Measurements from ENCODE around the gene MTCL3.

MTCL3 gene

DNA sequence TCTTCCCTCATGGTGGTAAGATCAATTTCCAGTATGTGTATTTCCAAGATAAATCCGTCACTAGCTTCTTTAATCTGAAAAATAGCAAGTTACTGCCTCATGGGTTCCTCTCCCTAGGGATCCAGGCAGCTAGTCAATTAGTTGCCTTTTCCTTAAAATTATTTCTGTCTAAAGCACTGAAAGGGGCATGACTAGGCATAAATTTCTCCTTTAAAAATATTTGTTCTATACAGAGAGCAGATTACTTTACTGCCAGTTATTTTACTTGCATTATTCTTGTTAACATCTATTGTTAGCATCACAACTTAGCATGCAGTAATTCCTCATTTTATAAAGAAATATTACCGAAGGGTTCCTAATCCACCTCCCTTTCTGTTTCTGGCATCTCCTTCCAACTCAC, 1.4 kb downstream of the MTCL3 start:
- POLR2A ChIA-PET: no interaction called here
- CTCF ChIA-PET: interaction anchor here (0.8 to 4.8 kb wide), 7 partner anchors 11 to 51 kb away, joined by 4 to 34 read pairs (median 10); no protein-coding TSS in a partner anchor
- no peak for FAIRE-seq
- Histone ChIP-seq H3K27ac (peak overlapping the region; percentile 83 to 86), H3K4me3 (peak overlapping the region; percentile 72), H3K4me1 (peaks cover 33% of the 10 kb centered on the region), H3K9me3 (no peaks in the 10 kb centered on the region), H3K4me2 (peak overlapping the region; percentile 88)
- no peak for TF ChIP-seq KDM5A (IDR thresholded peaks at IDR 0.05)
- TF ChIP-seq CBX2 (IDR thresholded peaks at IDR 0.05; ENCODE audit: borderline replicate concordance, low read depth): no peak
- TF ChIP-seq, protein P1, sequence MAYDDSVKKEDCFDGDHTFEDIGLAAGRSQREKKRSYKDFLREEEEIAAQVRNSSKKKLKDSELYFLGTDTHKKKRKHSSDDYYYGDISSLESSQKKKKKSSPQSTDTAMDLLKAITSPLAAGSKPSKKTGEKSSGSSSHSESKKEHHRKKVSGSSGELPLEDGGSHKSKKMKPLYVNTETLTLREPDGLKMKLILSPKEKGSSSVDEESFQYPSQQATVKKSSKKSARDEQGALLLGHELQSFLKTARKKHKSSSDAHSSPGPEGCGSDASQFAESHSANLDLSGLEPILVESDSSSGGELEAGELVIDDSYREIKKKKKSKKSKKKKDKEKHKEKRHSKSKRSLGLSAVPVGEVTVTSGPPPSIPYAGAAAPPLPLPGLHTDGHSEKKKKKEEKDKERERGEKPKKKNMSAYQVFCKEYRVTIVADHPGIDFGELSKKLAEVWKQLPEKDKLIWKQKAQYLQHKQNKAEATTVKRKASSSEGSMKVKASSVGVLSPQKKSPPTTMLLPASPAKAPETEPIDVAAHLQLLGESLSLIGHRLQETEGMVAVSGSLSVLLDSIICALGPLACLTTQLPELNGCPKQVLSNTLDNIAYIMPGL (CRISPR knock-in tag; IDR thresholded peaks at IDR 0.05; ENCODE audit: borderline replicate concordance): no peak
- no peak for TF ChIP-seq GATA3 (IDR thresholded peaks at IDR 0.05; ENCODE audit: borderline replicate concordance)
- TF ChIP-seq NFE2L2 (conservative IDR thresholded peaks at IDR 0.05; ENCODE audit: low read length): peak; percentile 42; the same call in 1 of the 2 replicates
- TF ChIP-seq, protein P2, sequence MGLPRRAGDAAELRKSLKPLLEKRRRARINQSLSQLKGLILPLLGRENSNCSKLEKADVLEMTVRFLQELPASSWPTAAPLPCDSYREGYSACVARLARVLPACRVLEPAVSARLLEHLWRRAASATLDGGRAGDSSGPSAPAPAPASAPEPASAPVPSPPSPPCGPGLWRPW (IDR thresholded peaks at IDR 0.05): no peak
- TF ChIP-seq SREBF2 (IDR thresholded peaks at IDR 0.05): no peak
- TF ChIP-seq MAFK (IDR thresholded peaks at IDR 0.05; ENCODE audit: partially characterized antibody): peak; percentile 51
- TF ChIP-seq CBX8 (IDR thresholded peaks at IDR 0.05): no peak
- TF ChIP-seq NR3C1 (IDR thresholded peaks at IDR 0.05): no peak
- TF ChIP-seq, protein P3, sequence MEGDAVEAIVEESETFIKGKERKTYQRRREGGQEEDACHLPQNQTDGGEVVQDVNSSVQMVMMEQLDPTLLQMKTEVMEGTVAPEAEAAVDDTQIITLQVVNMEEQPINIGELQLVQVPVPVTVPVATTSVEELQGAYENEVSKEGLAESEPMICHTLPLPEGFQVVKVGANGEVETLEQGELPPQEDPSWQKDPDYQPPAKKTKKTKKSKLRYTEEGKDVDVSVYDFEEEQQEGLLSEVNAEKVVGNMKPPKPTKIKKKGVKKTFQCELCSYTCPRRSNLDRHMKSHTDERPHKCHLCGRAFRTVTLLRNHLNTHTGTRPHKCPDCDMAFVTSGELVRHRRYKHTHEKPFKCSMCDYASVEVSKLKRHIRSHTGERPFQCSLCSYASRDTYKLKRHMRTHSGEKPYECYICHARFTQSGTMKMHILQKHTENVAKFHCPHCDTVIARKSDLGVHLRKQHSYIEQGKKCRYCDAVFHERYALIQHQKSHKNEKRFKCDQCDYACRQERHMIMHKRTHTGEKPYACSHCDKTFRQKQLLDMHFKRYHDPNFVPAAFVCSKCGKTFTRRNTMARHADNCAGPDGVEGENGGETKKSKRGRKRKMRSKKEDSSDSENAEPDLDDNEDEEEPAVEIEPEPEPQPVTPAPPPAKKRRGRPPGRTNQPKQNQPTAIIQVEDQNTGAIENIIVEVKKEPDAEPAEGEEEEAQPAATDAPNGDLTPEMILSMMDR (IDR thresholded peaks at IDR 0.05): no peak
- no peak for TF ChIP-seq EHF (CRISPR knock-in tag; IDR thresholded peaks at IDR 0.05)
- no peak for TF ChIP-seq RAD21 (conservative IDR thresholded peaks at IDR 0.05 in 1 of 2, IDR thresholded peaks at IDR 0.05 in 1 of 2)
- TF ChIP-seq, protein P4, sequence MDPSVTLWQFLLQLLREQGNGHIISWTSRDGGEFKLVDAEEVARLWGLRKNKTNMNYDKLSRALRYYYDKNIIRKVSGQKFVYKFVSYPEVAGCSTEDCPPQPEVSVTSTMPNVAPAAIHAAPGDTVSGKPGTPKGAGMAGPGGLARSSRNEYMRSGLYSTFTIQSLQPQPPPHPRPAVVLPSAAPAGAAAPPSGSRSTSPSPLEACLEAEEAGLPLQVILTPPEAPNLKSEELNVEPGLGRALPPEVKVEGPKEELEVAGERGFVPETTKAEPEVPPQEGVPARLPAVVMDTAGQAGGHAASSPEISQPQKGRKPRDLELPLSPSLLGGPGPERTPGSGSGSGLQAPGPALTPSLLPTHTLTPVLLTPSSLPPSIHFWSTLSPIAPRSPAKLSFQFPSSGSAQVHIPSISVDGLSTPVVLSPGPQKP (IDR thresholded peaks at IDR 0.05; ENCODE audit: low read depth, low read length): no peak
- no peak for DNase-seq (ENCODE audit: low read depth in 1 of 2, low spot score in 1 of 2)
- 56% methylated on average over 2 of the region's 2 CpGs for WGBS (ENCODE audit: missing lambda C conversion rate)
- ATAC-seq: no peak

DNA sequence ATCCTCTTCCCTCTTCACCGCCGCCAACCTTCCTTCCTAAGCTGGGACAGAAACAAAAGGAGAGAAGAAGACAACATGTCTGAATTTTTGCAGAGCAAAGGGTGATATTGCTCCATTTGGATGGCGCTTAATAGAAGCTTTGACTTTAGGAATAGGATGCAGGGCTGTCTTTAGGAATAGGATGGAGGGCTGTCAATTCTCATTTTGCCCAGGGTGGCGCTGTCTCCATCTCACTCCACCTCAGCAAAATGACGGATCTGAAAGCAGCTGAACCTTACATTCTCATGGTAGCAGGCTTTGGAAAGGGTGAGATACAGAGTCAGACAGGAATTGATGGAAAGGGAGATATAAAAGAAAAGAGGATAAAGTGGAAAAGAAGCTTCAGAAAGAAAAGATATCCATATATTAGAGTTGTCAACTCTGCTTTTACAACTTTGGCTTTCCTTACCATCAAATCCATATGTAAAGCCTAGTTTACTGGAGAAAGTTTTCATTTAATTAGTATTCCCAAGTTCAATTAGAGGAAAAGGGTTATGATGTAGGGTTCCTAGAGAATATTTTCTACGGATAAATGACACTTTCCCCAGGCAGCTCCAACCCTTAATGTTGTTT, 2.4 kb downstream of the MTCL3 start:
- Histone ChIP-seq H3K4me2 (peak overlapping the region; percentile 88), H3K4me1 (peaks cover 26% of the 10 kb centered on the region), H3K9me3 (no peaks in the 10 kb centered on the region), H3K4me3 (peak overlapping the region; percentile 72), H3K27ac (peak overlapping the region in 1 of 2 experiments; percentile 29; a peak in 1 of 6 replicates)
- ATAC-seq: peak in 1 of 2 experiments; percentile 58; a peak in 3 of 6 replicates
- 15% methylated on average over 6 of the region's 6 CpGs for WGBS (ENCODE audit: missing lambda C conversion rate)
- CTCF ChIA-PET: interaction anchor here (0.6 to 4.8 kb wide), 26 partner anchors 10 to 1319 kb away, joined by 3 to 34 read pairs (median 4); partner anchors contain the start of gene KIAA0408
- no peak for FAIRE-seq
- POLR2A ChIA-PET: no interaction called here
- TF ChIP-seq RAD21 (conservative IDR thresholded peaks at IDR 0.05 in 1 of 2, IDR thresholded peaks at IDR 0.05 in 1 of 2) (peak in 1 of 2 experiments; percentile 36; a peak in 2 of 5 replicates), MAFK (IDR thresholded peaks at IDR 0.05; ENCODE audit: partially characterized antibody) (peak; percentile 30), CHD2 (IDR thresholded peaks at IDR 0.05; ENCODE audit: low read length, partially characterized antibody) (no peak), EP300 (IDR thresholded peaks at IDR 0.05) (no peak)
- TF ChIP-seq, protein P3 (IDR thresholded peaks at IDR 0.05): peak; percentile 63
- TF ChIP-seq, protein P4 (IDR thresholded peaks at IDR 0.05; ENCODE audit: low read depth, low read length): no peak
- DNase-seq (ENCODE audit: low read depth in 1 of 2, low spot score in 1 of 2): peak; percentile 55 to 67
